ENCODE results near the gene EXOC1. TPM values are rescaled to one million over a fixed set of nuclear protein-coding genes. Genes with fewer than 3 reads are reported as not detected.

EXOC1 gene
- total and polyA plus RNA-seq, 4 donors: 4.2 to 18.0 (median 8.5) TPM

DNA sequence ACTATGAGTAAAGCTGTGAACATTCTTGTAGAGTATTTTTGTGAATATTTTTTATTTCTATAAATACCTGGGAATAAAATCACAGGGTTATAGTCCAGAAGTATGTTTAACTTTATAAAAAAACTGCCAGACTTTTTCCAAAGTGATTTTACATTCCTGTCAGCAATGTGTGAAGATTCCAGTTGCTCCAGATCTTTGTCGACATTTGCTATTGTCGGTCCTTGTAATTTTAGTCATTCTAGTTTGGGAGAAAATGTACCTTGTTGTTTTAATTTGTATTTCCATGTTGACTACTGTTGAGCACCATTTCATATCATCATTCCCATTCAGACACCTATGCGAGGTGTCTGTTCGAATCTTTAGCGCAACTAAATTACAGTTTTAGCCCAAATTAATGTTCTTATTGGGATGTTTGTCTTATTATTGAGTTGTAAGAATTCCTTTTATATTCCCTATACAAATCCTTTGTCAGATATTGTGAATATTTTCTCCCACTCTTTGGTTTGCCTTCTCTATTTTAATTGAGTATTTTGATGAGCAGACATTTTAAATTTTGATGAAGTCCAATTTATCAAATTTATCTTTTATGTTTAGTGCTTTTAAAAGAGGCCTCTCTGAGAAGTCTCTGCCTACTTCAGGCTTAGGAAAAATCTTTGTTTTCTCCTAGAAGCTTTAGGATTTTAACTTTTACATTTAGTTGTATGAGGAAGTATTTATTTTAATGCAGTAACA lies 97.9 kb downstream of the EXOC1 start:
- no peak for TF ChIP-seq HNF4G (IDR thresholded peaks at IDR 0.05)
- TF ChIP-seq, protein P1, sequence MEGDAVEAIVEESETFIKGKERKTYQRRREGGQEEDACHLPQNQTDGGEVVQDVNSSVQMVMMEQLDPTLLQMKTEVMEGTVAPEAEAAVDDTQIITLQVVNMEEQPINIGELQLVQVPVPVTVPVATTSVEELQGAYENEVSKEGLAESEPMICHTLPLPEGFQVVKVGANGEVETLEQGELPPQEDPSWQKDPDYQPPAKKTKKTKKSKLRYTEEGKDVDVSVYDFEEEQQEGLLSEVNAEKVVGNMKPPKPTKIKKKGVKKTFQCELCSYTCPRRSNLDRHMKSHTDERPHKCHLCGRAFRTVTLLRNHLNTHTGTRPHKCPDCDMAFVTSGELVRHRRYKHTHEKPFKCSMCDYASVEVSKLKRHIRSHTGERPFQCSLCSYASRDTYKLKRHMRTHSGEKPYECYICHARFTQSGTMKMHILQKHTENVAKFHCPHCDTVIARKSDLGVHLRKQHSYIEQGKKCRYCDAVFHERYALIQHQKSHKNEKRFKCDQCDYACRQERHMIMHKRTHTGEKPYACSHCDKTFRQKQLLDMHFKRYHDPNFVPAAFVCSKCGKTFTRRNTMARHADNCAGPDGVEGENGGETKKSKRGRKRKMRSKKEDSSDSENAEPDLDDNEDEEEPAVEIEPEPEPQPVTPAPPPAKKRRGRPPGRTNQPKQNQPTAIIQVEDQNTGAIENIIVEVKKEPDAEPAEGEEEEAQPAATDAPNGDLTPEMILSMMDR (IDR thresholded peaks at IDR 0.05; ENCODE audit: low read depth, low read length, missing input control): no peak
- TF ChIP-seq, protein P2, sequence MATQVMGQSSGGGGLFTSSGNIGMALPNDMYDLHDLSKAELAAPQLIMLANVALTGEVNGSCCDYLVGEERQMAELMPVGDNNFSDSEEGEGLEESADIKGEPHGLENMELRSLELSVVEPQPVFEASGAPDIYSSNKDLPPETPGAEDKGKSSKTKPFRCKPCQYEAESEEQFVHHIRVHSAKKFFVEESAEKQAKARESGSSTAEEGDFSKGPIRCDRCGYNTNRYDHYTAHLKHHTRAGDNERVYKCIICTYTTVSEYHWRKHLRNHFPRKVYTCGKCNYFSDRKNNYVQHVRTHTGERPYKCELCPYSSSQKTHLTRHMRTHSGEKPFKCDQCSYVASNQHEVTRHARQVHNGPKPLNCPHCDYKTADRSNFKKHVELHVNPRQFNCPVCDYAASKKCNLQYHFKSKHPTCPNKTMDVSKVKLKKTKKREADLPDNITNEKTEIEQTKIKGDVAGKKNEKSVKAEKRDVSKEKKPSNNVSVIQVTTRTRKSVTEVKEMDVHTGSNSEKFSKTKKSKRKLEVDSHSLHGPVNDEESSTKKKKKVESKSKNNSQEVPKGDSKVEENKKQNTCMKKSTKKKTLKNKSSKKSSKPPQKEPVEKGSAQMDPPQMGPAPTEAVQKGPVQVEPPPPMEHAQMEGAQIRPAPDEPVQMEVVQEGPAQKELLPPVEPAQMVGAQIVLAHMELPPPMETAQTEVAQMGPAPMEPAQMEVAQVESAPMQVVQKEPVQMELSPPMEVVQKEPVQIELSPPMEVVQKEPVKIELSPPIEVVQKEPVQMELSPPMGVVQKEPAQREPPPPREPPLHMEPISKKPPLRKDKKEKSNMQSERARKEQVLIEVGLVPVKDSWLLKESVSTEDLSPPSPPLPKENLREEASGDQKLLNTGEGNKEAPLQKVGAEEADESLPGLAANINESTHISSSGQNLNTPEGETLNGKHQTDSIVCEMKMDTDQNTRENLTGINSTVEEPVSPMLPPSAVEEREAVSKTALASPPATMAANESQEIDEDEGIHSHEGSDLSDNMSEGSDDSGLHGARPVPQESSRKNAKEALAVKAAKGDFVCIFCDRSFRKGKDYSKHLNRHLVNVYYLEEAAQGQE (IDR thresholded peaks at IDR 0.05): no peak
- TF ChIP-seq FOXA1 (IDR thresholded peaks at IDR 0.05): no peak
- TF ChIP-seq HNF4A (conservative IDR thresholded peaks at IDR 0.05): no peak
- no peak for TF ChIP-seq SP1 (IDR thresholded peaks at IDR 0.05)
- TF ChIP-seq JUND (IDR thresholded peaks at IDR 0.05): no peak
- no peak for TF ChIP-seq RAD21 (IDR thresholded peaks at IDR 0.05)
- H3K36me3 ChIP-seq (ENCODE audit: control insufficient read depth in 4 of 4, insufficient read depth in 3 of 4, low read depth in 1 of 4, low read length in 3 of 4): peaks cover 2 to 5% (median 2%) of the 10 kb centered on the region in 4 donors
- no peaks in the 10 kb centered on the region for H3K9me3 ChIP-seq (ENCODE audit: control insufficient read depth in 4 of 4, low read length in 3 of 4)
- H3K27me3 ChIP-seq (ENCODE audit: control insufficient read depth in 4 of 4, insufficient read depth in 4 of 4, low read length in 3 of 4): no peaks in the 10 kb centered on the region
- no peak overlapping the region for H3K27ac ChIP-seq (ENCODE audit: low read depth in 1 of 2, low read length in 2 of 2)
- no peak overlapping the region for H3K9ac ChIP-seq (ENCODE audit: low read depth in 1 of 2, low read length in 2 of 2)
- 99% methylated on average over 5 of the region's 5 CpGs for WGBS
- H3K4me1 ChIP-seq (ENCODE audit: control insufficient read depth in 4 of 4, insufficient read depth in 4 of 4, low read length in 3 of 4): peaks cover 3 to 14% (median 6%) of the 10 kb centered on the region in 4 donors
- no peak overlapping the region for H3K4me3 ChIP-seq (ENCODE audit: low read depth in 1 of 3, low read length in 3 of 3)
- no peak for DNase-seq (ENCODE audit: low spot score)

Small RNA genes within 50 kb of the gene (small RNA-seq; reads per million reads assigned to genes)
- gene RNU6-652P: not detected

Other genes with a start within 250 kb of the EXOC1 start
- 1 to 10 TPM in 1 of 2 donors, not detected in 1; 1.6 TPM for gene NMU, start 217.3 kb upstream of the EXOC1 start, total RNA-seq
- gene NMU, start 217.3 kb upstream of the EXOC1 start, polyA plus RNA-seq: not detected
- not detected for gene EXOC1L, start 33.9 kb upstream of the EXOC1 start, total RNA-seq
- not detected for gene EXOC1L, start 33.9 kb upstream of the EXOC1 start, polyA plus RNA-seq
- gene CEP135, start 95.3 kb downstream of the EXOC1 start, total RNA-seq: 1 to 10 TPM; 2.9 to 9.8 TPM
- gene CEP135, start 95.3 kb downstream of the EXOC1 start, polyA plus RNA-seq: under 1 TPM; 0.47 to 0.82 TPM

All from liver (tissue), 10 donors.